Measurements from ENCODE around the gene KIRREL3.

The KIRREL3 gene

DNA sequence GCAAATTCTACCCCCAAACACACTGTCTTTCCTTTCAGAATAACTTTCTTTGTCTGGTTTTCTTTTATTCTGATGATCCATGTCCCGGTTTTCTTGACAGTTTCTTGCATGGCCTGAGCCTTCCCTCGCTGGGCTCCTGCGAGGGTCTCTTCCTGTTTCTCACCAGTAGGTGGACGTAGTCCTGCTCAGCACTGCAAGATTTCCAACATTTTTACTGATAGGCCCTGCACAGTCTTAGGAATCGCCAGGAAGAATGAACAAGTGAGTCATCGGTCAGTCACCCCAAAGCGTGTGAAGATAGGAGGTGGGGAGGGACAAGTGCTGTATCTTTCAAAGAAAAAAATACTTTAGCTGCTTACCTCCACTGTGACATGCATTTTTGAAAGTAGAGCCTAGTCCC lies 16.9 kb upstream of the KIRREL3 start:
- Mint-ChIP-seq H3K9me3 (no peaks in the 10 kb centered on the region), H3K4me1 (ENCODE audit: low read depth) (no peaks in the 10 kb centered on the region), H3K4me3 (no peak overlapping the region), H3K27ac (no peak overlapping the region), H3K36me3 (ENCODE audit: low read depth) (no peaks in the 10 kb centered on the region), H3K27me3 (peaks cover 6% of the 10 kb centered on the region)
- no peak for DNase-seq

DNA sequence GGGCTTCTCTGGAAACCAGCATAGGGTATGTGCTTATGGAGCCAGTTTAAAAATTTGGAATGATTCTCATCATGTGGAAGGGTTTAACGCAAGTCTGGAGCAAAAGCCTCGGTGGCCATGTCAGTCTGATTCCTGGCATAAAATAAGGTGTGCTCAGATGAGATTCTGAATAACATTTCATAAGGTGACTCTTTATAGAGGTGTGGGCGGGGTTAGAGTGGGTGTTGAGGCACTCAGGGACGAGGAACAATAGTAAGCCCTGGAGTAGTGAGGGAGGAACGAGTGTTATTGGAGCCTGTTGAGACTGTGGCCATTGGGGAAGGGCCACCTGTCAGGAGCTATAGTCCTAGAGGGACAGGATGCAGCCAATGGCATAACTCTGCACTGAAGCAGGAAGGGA lies 13.0 kb upstream of the KIRREL3 start:
- Mint-ChIP-seq H3K27ac (no peak overlapping the region), H3K4me3 (no peak overlapping the region), H3K36me3 (ENCODE audit: low read depth) (no peaks in the 10 kb centered on the region), H3K4me1 (ENCODE audit: low read depth) (no peaks in the 10 kb centered on the region), H3K27me3 (peaks cover 10% of the 10 kb centered on the region), H3K9me3 (no peaks in the 10 kb centered on the region)
- DNase-seq, result no peak

DNA sequence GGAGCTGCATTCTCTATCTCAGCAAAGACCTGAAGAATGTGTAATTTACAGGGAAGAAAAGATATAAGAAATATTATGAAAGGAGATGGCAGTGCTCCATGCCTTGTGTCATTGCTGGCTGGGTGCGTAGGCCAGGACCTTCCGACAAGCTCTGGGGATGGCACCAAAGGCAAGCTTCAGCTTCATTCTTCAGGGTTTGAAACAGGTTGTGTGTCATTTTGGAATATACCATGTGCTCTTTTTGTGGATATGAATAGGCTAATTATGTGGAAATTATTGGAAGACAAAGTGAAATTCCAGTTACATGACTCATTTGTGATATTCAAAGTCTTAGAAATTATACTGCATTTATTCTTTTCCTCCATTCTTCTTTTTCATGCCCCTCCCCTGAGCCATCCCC lies 5.7 kb upstream of the KIRREL3 start:
- H3K4me1 Mint-ChIP-seq (ENCODE audit: low read depth), result peaks cover 3% of the 10 kb centered on the region
- no peak for DNase-seq
- no peak overlapping the region for H3K27ac Mint-ChIP-seq
- H3K36me3 Mint-ChIP-seq (ENCODE audit: low read depth), result no peaks in the 10 kb centered on the region
- H3K9me3 Mint-ChIP-seq, result no peaks in the 10 kb centered on the region
- H3K4me3 Mint-ChIP-seq, result no peak overlapping the region
- peaks cover 41% of the 10 kb centered on the region for H3K27me3 Mint-ChIP-seq

DNA sequence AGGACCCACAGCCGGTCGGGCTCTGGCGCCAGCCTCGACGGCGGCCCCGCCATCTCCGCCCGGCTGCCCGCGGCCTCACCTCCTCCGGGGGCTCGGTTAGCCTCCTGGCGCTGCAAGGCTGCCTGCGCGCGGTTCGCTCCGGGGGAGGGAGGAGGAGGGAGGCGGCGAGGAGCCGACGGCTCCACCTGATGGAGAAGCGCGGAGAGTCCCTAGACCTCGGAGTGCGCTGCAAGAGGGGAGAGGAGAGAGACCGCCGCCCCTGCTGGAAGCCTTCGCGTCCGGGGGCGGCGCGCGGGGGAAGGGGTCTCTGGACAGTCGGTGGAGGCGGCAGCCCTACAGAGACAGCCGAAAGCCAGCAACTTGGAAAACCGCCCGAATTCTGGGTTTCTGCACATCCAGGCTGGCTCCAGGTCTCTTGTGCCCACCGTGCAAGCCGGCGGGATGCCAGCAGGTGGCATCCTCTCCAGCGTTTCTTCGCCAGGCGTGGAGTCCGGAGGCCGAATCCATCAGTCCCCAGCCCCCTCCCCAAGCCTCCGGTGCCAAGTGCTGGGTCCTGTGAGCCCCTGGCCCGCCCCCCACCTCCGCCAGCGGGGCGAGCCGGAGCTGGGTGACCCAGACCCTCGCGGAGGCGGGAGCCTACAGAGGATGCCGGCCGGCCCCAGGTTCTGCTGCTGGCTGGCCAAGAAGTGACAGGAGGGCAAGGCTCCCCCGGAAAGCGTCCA lies 2.9 kb upstream of the KIRREL3 start:
- no peak overlapping the region for H3K27ac Mint-ChIP-seq
- H3K4me1 Mint-ChIP-seq (ENCODE audit: low read depth), result peaks cover 3% of the 10 kb centered on the region
- peak; percentile 30 for DNase-seq
- no peaks in the 10 kb centered on the region for H3K9me3 Mint-ChIP-seq
- no peak overlapping the region for H3K4me3 Mint-ChIP-seq
- no peaks in the 10 kb centered on the region for H3K36me3 Mint-ChIP-seq (ENCODE audit: low read depth)
- peaks cover 34% of the 10 kb centered on the region for H3K27me3 Mint-ChIP-seq

DNA sequence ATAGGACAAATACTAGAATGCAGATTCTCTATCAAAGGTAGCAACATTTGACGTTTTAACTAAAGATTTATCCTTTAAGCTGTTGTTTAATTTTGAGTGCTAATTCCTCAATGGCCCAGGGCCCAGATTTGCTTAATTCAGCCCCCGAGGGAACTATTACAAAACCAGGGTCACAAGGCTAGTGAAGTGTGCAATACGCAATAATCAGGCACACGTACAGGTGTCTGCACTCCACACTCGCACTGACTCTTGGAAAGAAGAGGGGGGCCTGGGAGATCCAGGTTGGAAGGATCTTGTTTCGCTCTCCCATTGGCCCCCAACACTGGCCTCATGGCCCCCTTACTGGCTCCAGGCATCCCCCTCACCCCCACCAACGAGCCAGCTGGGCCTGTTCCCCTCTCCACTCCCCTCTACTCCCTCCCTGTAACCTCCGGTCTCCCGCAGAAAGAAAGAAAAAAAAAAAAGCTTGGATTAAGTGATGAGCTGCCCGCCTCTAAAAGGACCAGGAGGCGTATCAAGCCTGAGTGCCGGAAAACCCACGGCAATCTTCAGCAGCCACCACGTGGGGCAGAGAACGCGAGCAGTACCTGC lies 2.2 kb upstream of the KIRREL3 start:
- H3K4me1 Mint-ChIP-seq (ENCODE audit: low read depth), result peaks cover 3% of the 10 kb centered on the region
- H3K27me3 Mint-ChIP-seq, result peaks cover 34% of the 10 kb centered on the region
- no peak for DNase-seq
- no peak overlapping the region for H3K27ac Mint-ChIP-seq
- H3K4me3 Mint-ChIP-seq, result no peak overlapping the region
- no peaks in the 10 kb centered on the region for H3K9me3 Mint-ChIP-seq
- H3K36me3 Mint-ChIP-seq (ENCODE audit: low read depth), result no peaks in the 10 kb centered on the region

DNA sequence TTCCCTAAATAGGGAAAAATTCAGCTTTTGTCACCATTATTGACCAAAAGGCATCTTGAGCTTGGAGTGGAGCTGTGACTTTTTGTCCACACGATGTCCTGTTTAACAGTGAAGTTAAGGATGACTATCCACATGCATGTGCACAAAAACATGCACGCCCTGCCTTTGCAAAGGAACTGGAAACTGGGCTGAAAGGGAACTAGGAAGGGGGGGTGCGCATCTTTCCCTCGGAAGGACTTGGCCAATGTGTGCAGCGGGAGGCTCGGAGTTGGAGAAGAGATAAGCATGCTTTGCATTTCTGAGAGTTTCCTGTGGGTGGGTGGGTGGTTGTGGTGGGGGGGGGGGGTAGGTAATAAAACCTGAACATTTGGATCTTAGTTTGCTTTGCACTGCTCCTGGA lies 411 bp upstream of the KIRREL3 start:
- Mint-ChIP-seq H3K4me3 (no peak overlapping the region), H3K27me3 (peaks cover 26% of the 10 kb centered on the region), H3K27ac (no peak overlapping the region), H3K36me3 (ENCODE audit: low read depth) (no peaks in the 10 kb centered on the region), H3K4me1 (ENCODE audit: low read depth) (peaks cover 3% of the 10 kb centered on the region), H3K9me3 (no peaks in the 10 kb centered on the region)
- no peak for DNase-seq

DNA sequence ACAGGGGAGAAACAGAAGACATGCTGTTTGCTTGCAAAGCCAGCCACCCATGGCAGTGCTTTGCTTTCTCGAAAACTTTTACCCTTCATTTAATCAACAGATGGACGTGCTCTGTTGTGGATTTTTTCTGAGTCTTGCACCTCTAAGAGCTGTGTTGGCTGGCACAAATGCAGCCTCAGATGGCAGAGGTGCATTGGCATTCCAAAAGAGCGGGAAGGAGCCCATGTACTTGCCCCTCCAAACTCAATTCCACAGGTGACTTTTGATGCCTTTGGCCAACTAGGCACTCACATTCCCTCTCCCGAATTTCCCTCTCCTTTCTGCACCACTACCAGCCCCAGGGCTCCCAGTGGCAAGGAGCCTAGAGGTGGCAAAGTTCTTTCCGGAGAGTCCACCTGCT lies 1.2 kb downstream of the KIRREL3 start:
- Mint-ChIP-seq H3K9me3 (no peaks in the 10 kb centered on the region), H3K36me3 (ENCODE audit: low read depth) (no peaks in the 10 kb centered on the region), H3K4me3 (no peak overlapping the region), H3K27me3 (peaks cover 10% of the 10 kb centered on the region), H3K4me1 (ENCODE audit: low read depth) (peaks cover 3% of the 10 kb centered on the region), H3K27ac (no peak overlapping the region)
- no peak for DNase-seq

DNA sequence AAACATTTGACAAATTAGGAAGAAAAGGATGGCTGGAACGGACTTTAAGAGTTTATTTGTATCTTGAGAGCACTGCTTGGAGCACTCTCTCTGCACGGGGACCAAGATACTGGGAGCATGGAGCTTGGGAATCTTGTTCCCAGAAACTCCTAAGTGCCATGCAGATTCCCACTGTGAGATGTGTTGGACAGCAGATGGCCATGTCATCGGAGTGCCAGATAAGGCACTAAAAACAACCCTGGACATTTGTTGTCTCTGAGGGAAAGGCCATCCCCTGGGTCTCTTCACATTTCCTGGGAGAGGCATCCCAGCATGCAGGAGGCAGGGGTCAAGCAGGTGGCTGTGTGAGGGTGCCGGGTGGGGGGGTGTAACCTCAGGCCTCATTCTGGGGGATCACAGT lies 2.9 kb downstream of the KIRREL3 start:
- H3K4me1 Mint-ChIP-seq (ENCODE audit: low read depth), result no peaks in the 10 kb centered on the region
- H3K4me3 Mint-ChIP-seq, result no peak overlapping the region
- H3K9me3 Mint-ChIP-seq, result no peaks in the 10 kb centered on the region
- H3K36me3 Mint-ChIP-seq (ENCODE audit: low read depth), result no peaks in the 10 kb centered on the region
- no peak for DNase-seq
- H3K27ac Mint-ChIP-seq, result no peak overlapping the region
- peaks cover 5% of the 10 kb centered on the region for H3K27me3 Mint-ChIP-seq

DNA sequence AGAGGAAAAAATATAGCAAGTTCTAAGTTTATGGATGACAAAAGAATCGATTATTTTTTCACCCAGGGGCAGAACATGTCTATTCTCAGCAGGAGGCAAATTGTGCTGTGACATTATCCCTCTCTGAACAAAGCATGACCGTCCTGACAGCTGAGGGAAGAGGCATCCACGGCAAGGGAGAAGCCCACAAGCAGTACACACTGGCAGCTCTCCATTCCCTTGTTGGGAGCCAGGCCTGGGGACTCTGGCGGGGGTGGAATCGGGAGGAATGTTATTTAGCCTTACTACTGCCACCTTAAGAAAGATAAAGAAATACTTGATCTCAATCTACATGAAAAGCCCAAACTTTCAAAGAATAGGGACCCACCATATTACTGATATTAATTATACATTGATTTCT lies 3.4 kb downstream of the KIRREL3 start:
- Mint-ChIP-seq H3K4me3 (no peak overlapping the region), H3K36me3 (ENCODE audit: low read depth) (no peaks in the 10 kb centered on the region), H3K27me3 (peaks cover 7% of the 10 kb centered on the region), H3K9me3 (no peaks in the 10 kb centered on the region), H3K4me1 (ENCODE audit: low read depth) (no peaks in the 10 kb centered on the region), H3K27ac (no peak overlapping the region)
- DNase-seq, result no peak

DNA sequence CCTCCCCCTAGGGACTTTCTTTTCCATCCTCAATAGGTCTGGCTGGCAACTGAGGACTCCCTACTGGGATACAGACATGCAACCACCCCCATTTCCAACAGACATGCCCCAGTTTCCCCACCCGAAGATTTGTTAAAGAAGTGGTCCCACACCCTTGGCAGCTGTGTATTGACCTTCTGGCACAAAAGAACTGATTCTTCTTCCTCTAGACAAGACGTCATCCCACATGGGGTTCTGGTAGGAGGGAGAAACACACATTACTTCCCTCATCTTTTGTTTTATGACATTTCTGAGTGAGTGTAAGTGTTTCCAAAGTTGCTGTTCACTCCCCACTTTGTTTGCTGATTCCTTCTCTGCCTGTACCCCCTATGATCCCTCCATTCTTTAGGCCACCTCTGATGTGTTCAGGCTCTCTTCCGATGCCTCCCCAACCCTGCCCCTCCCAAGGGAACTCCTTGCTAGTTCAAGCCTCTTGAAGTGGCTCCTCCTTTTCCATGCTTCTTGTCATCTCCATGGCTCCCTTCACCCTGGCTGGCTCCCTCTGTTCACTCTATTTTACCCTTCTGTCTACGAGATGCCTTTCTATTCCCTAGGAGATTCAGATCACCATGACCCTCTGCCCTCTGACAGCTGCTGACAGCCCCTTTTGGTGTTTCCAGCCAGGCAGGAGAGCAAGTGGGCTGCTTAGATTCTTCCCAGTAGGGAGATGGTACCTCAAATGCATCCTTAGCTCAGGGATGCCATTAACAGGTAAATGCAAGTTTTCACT lies 4.3 kb downstream of the KIRREL3 start:
- DNase-seq, result no peak

DNA sequence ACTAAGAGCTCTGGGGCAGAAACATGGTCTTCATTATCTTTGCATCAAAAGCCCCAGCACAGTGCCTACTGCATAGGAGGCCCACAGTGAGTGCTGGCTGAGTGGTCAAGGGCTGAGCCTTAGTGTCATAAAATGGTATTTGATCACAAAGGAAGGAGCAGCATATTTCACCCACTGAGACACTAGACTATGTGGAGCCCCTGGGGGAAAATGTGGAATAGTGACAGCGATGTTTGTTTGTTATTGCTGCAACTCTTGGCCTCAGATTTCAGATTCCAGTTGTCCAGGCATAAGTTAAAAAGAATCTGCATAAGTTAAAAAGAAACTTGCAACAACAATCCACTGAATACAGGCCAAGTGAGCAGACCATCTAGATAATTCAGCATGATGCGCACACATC lies 7.0 kb downstream of the KIRREL3 start:
- no peaks in the 10 kb centered on the region for H3K4me1 Mint-ChIP-seq (ENCODE audit: low read depth)
- DNase-seq, result no peak

More for the DNA sequence above, 4.3 kb downstream of the KIRREL3 start:
- no peak overlapping the region for H3K4me3 Mint-ChIP-seq
- H3K36me3 Mint-ChIP-seq (ENCODE audit: low read depth), result no peaks in the 10 kb centered on the region
- H3K4me1 Mint-ChIP-seq (ENCODE audit: low read depth), result no peaks in the 10 kb centered on the region
- peaks cover 13% of the 10 kb centered on the region for H3K27me3 Mint-ChIP-seq
- H3K27ac Mint-ChIP-seq, result no peak overlapping the region
- H3K9me3 Mint-ChIP-seq, result no peaks in the 10 kb centered on the region

DNA sequence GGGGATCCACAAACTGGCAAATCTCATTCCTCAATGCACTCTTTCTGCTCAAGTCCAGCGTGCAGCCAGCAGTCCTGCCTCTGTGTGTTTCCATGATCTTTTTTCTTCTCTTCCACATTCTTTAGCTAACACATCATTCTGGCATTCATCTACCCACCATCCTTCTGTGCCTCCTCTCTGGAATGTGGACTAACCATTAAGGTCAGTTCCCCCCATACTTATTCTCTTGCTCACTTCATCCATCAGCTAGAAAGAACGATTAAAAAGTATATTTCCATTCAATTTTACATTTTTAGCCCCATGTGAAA lies 7.8 kb downstream of the KIRREL3 start:
- H3K4me1 Mint-ChIP-seq (ENCODE audit: low read depth), result no peaks in the 10 kb centered on the region
- H3K36me3 Mint-ChIP-seq (ENCODE audit: low read depth), result no peaks in the 10 kb centered on the region
- H3K9me3 Mint-ChIP-seq, result no peaks in the 10 kb centered on the region
- no peak overlapping the region for H3K27ac Mint-ChIP-seq
- no peak for DNase-seq
- peaks cover 31% of the 10 kb centered on the region for H3K27me3 Mint-ChIP-seq
- no peak overlapping the region for H3K4me3 Mint-ChIP-seq

More for the DNA sequence above, 7.0 kb downstream of the KIRREL3 start:
- Mint-ChIP-seq H3K36me3 (ENCODE audit: low read depth) (no peaks in the 10 kb centered on the region), H3K9me3 (no peaks in the 10 kb centered on the region), H3K4me3 (no peak overlapping the region), H3K27ac (no peak overlapping the region), H3K27me3 (peaks cover 31% of the 10 kb centered on the region)

DNA sequence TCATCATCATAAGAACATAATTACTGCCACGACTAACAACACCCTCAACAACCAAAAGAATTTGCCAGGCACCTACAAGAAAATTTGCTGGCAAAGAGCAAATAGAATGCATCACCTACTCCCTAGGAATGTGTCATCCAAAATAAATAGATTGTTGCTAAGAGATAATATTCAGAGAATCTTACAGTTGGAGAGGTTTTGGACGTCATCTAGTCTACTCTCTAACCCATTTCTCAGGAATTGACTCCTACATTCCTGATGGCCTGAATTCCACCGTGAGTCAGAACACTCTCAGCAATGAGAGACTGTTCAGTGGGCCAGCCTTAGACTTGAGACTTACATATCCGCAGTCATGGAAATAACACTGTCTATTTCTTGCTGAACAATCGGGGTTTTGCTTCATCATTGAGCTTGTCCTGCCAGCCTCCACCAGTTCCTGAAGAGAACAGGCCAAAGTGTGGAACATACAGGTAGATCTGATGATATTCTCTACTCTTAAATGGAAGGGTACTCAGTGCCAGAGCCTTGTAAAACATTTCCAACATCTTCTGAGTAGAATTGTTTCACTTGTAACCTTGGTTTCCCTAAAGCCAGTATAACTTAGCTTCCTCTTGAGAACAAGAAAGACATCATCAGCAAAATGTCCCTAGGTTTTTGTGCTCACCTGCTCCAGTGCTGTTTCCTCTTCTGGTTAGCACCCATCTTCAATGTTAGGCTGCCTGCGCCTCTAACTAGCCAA lies 8.3 kb downstream of the KIRREL3 start:
- Mint-ChIP-seq H3K27ac (no peak overlapping the region), H3K4me3 (no peak overlapping the region), H3K36me3 (ENCODE audit: low read depth) (no peaks in the 10 kb centered on the region), H3K4me1 (ENCODE audit: low read depth) (no peaks in the 10 kb centered on the region), H3K27me3 (peaks cover 33% of the 10 kb centered on the region), H3K9me3 (no peaks in the 10 kb centered on the region)
- DNase-seq, result no peak

DNA sequence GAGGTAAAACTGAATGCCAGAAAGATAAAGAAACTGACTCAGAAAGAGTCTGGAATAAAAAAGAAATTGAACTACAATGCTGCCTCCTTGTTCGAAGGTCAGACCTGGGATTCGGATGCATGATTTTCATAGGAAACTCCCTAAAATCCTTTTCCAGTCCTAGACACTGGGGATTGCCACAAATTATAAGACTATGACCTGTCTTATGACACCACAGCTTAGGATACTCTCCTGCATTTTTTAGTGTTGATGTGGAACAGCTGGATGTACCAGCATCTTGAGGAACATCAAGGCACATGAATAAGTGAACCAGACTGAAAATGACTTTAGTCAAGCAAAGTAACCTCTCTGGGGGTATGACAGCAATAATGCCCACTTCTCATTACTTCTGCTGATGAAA lies 9.0 kb downstream of the KIRREL3 start:
- Mint-ChIP-seq H3K27ac (no peak overlapping the region), H3K9me3 (no peaks in the 10 kb centered on the region), H3K27me3 (peaks cover 33% of the 10 kb centered on the region), H3K4me1 (ENCODE audit: low read depth) (no peaks in the 10 kb centered on the region), H3K4me3 (no peak overlapping the region), H3K36me3 (ENCODE audit: low read depth) (no peaks in the 10 kb centered on the region)
- no peak for DNase-seq

All from activated T-cell treated with anti-CD3 and anti-CD28 coated beads, Interleukin-2, amount 50 U/mL, for 24 hours (primary cell).